Raji (cell line): Measurements from ENCODE around the gene PKN1.

Source experiments
- POLR2A ChIP-seq: IDR thresholded peaks from 2 replicates; pipeline ENCODE4 v1.6.1; 2011; ENCODE audit warnings: low read depth, low read length, control low read depth; ENCODE audit not compliant: insufficient read depth

Gene PKN1

DNA sequence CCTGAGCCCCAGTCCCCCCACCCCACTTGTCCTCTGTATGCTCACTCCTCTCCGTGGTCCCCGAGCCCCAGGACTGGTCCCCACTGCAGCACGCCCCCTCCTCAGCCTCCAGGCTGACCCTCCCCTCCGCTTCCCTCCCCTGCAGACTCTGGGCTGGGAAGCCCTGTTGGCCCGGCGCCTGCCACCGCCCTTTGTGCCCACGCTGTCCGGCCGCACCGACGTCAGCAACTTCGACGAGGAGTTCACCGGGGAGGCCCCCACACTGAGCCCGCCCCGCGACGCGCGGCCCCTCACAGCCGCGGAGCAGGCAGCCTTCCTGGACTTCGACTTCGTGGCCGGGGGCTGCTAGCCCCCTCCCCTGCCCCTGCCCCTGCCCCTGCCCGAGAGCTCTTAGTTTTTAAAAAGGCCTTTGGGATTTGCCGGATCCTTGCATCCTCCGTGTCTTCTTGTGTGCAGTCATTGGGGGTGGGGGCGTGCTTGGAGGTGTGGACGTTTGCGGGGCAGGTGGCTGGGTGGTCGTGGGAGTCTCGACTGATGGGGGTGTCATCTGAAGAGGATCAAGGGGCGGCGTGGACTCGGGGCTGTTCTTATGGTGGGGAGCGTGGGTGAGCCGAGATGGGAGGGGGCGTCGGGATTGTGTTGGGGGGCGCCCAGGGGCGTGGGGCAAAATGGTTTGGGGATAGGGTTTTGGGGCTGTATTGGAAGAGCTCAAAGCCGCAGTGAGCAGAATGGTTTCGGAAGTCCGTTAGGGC, 38.5 kb downstream of the PKN1 start:
- TF ChIP-seq POLR2A, result no peak

- TF ChIP-seq POLR2A, result no peak
Observed at GRCh38 chr19:14472202-14472938, 39.3 kb downstream of the PKN1 start.

GRCh38 chr19:14473073-14473977, 40.2 kb downstream of the PKN1 start:
- no peak for TF ChIP-seq POLR2A

GRCh38 chr19:14473978-14474578, 41.0 kb downstream of the PKN1 start:
- no peak for TF ChIP-seq POLR2A

- TF ChIP-seq POLR2A, result no peak
Observed at GRCh38 chr19:14474827-14475226, 41.7 kb downstream of the PKN1 start.

DNA sequence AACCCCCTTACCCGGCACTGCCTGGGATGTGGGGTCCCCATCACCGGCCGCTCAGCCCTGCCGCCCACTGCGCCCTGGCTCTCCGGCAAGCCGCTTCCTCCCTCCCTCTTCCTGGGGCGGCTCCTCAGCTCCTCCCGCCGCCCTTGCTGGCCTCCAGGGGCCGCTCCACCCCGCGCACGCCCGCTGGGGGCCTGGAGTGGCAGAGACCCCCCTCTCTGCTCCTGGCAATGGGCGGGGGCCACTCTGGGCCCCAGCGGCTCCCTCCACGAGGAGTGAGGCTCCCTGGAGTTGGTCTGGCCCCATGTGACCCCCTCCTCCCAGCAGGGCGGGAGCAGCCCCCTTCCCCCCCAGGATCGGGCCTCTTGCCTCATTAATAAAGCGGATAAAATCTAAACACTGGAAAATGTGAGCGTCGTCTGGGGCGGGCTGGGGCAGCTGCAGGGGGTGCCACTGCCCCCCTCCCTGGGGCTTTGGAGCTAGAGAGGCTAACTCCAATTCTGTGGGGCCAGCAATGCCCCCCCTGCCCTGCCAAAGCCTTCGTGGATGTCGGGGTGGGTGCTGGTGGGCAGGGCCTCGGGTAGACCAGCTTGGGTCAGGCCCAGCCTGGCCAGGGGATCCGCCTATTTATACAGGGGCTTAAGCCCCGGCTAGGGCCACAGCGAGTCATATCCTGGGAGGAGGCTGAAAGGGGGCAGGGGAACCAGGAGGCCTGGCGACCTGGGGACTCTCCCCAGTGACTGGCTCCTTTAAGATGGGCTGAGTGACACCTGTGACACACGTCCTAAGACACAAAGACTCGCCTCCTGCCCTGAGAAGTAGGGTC, 42.4 kb downstream of the PKN1 start, which contains the start of gene PTGER1:
Gene PTGER1, minus strand, starts transcription at position 104 of the 823 bp plus-strand sequence. CDS start 1,034 bp downstream, outside the sequence.
- no peak for TF ChIP-seq POLR2A

DNA sequence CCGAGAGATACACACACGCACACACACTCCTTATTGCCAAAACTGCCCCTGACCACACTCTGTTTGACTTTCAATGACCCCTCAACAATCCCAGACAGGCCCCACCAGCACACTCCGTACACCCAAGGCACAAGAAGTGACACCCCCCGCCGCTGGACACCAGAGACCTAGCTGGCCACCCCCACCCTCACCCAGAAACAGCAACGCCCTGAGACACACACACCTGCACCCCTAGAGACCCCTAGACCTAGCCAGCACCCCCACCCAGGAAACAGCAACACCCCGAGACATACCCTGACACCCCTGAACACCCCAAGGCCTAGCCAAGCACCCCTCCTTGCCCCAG, 43.2 kb downstream of the PKN1 start:
- no peak for TF ChIP-seq POLR2A

GRCh38 chr19:14476673-14477401, 43.7 kb downstream of the PKN1 start:
- TF ChIP-seq POLR2A, result no peak

DNA sequence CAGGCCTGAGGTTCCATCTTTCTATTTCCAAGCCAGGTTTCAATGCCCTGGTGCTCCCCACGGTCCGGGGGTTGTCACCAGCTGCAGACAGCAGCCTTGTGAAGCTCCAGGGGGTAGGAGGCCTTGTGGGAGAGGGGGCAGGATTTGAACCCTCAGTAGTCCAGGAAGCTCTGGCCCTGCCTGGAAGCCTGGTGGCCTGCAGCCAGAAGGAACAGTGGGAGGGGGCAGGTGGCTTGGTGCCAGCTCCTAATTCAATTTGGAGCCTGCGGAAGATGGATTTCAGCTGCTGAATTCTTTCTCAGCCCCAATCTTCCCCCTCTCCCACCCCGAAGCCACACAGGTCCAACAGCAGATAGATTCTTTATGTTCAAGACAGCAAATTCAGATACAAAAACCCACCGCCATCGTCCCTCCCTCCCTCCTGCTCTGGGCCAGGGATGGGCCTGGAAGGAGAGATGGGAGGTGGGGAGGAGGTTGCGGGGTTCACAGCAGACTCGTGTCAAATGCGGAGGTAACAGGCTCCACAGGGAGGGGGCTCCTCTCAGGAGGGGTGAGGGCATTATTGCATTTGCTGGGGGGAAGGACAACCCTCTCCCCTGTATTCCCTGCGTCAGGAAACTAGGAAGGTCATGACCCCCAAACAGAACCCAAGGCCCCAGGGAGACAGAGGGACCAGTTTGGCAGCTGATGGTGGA, 44.5 kb downstream of the PKN1 start:
- no peak for TF ChIP-seq POLR2A

DNA sequence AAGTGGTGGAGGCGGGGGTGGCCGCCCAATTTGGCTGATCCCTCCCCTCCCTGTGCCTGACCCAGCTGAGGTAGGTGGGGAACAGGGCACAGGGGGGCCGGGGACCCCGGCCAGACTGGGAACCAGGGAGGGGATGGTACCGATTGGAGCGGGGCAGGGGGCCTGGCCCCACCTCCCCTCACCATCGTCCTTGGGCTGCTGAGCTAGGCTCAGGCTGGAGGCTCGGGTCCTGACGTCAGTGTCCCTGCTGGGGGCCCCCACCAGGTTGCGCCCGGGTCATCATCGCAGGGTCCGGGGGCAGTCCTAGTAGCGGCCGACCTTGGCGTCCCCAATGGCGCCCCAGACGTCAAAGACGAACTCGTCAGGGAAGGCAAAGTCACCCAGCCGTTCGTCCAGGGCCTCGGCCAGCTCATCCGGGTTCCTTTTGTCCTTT, 45.0 kb downstream of the PKN1 start:
- no peak for TF ChIP-seq POLR2A

GRCh38 chr19:14479309-14479974, 46.3 kb downstream of the PKN1 start:
- TF ChIP-seq POLR2A, result no peak

GRCh38 chr19:14479975-14480699, 47.0 kb downstream of the PKN1 start:
- TF ChIP-seq POLR2A, result no peak
